GM18861 (cell line): Measurements from ENCODE around the gene SNRPF.

ENCODE experiments used
- ATAC-seq: cut with Tn5 transposase; IDR thresholded peaks from one replicate; pipeline ENCODE4 v1.9.1; 2021; ENCODE audit not compliant: unreplicated experiment

The SNRPF gene

GRCh38 chr12:95859344-95859816 lies 628 bp downstream of the SNRPF start:
- no peak for ATAC-seq

- no peak for ATAC-seq
Measured at GRCh38 chr12:95859947-95860850, 1.4 kb downstream of the SNRPF start.

GRCh38 chr12:95862038-95862437 lies 3.3 kb downstream of the SNRPF start:
- no peak for ATAC-seq

- ATAC-seq, result no peak
Measured at GRCh38 chr12:95863337-95863736, 4.6 kb downstream of the SNRPF start.

- no peak for ATAC-seq
Measured at GRCh38 chr12:95870897-95871296, 12.1 kb downstream of the SNRPF start.

- ATAC-seq, result no peak
Measured at GRCh38 chr12:95874452-95874851, 15.7 kb downstream of the SNRPF start.

GRCh38 chr12:95877622-95878021 lies 18.9 kb downstream of the SNRPF start:
- ATAC-seq, result no peak

GRCh38 chr12:95880895-95881294 lies 22.1 kb downstream of the SNRPF start:
- ATAC-seq, result no peak

GRCh38 chr12:95881331-95881955 lies 22.7 kb downstream of the SNRPF start:
- no peak for ATAC-seq

GRCh38 chr12:95882080-95882479 lies 23.3 kb downstream of the SNRPF start:
- ATAC-seq, result no peak

GRCh38 chr12:95882873-95883272 lies 24.1 kb downstream of the SNRPF start:
- ATAC-seq, result no peak

GRCh38 chr12:95884998-95885397 lies 26.2 kb downstream of the SNRPF start:
- no peak for ATAC-seq

GRCh38 chr12:95887311-95887710 lies 28.6 kb downstream of the SNRPF start:
- no peak for ATAC-seq

GRCh38 chr12:95890958-95891357 lies 32.2 kb downstream of the SNRPF start:
- ATAC-seq, result no peak

GRCh38 chr12:95896846-95897245 lies 38.1 kb downstream of the SNRPF start:
- ATAC-seq, result no peak

GRCh38 chr12:95898081-95898480 lies 39.3 kb downstream of the SNRPF start:
- ATAC-seq, result no peak

GRCh38 chr12:95908573-95908972 lies 49.8 kb downstream of the SNRPF start:
- ATAC-seq, result no peak

- ATAC-seq, result no peak
Measured at GRCh38 chr12:95909871-95910270, 51.1 kb downstream of the SNRPF start.
